Ishikawa (cell line): ENCODE results near the gene ARHGAP26.

Experiments
- CEBPB ChIP-seq: IDR thresholded peaks from 2 replicates; pipeline ENCODE4 v1.6.1; 2012
- CREB1 ChIP-seq: IDR thresholded peaks from 2 replicates; pipeline ENCODE4 v1.6.1; 2012; ENCODE audit warnings: low read depth
- EGR1 ChIP-seq: IDR thresholded peaks from 2 replicates; pipeline ENCODE4 v1.6.1; 2012
- EP300 ChIP-seq: IDR thresholded peaks from 2 replicates; pipeline ENCODE4 v1.6.1; 2012; ENCODE audit warnings: borderline replicate concordance
- FOXM1 ChIP-seq: IDR thresholded peaks from 2 replicates; pipeline ENCODE4 v1.6.1; 2012; ENCODE audit warnings: low read depth, borderline replicate concordance
- NFIC ChIP-seq: IDR thresholded peaks from 2 replicates; pipeline ENCODE4 v1.6.1; 2012
- RAD21 ChIP-seq: IDR thresholded peaks from 2 replicates; pipeline ENCODE4 v1.6.1; 2012; ENCODE audit warnings: low read depth
- TAF1 ChIP-seq: IDR thresholded peaks from 2 replicates; pipeline ENCODE4 v1.6.1; 2012; ENCODE audit warnings: low read depth, mild to moderate bottlenecking
- TCF12 ChIP-seq: IDR thresholded peaks from 2 replicates; pipeline ENCODE4 v1.6.1; 2012; ENCODE audit warnings: low read depth
- YY1 ChIP-seq: IDR thresholded peaks from 2 replicates; pipeline ENCODE4 v1.6.1; 2012; ENCODE audit warnings: low read depth
- ZBTB7A ChIP-seq: IDR thresholded peaks from 2 replicates; pipeline ENCODE4 v1.6.1; 2012; ENCODE audit warnings: low read depth
- TF ChIP-seq, protein P1 (sequence below): IDR thresholded peaks from 2 replicates; pipeline ENCODE4 v1.6.1; 2012
- TF ChIP-seq, protein P2 (sequence below): IDR thresholded peaks from 2 replicates; pipeline ENCODE4 v1.6.1; 2012; ENCODE audit warnings: low read depth, mild to moderate bottlenecking
- TF ChIP-seq, protein P3 (sequence below): IDR thresholded peaks from 2 replicates; pipeline ENCODE4 v1.6.1; 2012

DNA sequence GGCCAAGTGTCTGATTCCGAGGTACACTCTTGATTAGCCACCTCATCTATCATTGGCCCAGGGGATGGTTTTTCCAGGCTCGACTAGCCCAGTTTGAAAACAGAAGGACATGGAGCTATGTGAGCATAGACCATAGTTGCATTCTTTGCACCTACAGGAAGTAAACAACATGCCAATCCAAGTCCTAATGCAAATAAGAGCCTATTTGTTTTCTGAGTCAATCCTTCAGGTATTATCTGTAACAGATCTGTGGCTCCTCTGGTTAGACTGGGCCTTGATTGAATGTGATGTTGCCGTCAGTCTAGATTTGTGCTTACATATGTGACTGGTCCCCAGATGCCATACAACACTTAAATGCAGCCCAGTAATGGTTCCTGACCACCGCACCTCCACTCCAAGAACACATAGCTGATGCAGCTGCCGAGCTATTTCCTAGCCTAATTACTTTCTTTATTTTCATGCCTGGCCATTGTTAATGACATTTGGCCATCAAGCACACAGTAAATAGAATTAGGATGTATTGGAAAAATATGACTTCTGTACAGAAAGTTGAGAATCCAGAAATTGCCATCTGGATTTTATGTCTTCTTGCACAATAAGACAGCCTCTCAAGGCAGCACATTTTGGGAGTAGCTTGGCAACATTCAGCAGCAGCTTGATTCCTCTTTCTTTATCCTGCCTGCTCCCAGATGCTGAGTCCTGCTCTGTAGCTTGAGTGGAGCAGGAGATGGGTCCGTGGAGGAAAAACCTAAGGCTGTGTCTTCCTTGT, 29.5 kb upstream of the ARHGAP26 start:
- TF ChIP-seq RAD21: no peak
- TF ChIP-seq TAF1: no peak
- no peak for TF ChIP-seq EP300
- no peak for TF ChIP-seq FOXM1
- TF ChIP-seq, protein P1, sequence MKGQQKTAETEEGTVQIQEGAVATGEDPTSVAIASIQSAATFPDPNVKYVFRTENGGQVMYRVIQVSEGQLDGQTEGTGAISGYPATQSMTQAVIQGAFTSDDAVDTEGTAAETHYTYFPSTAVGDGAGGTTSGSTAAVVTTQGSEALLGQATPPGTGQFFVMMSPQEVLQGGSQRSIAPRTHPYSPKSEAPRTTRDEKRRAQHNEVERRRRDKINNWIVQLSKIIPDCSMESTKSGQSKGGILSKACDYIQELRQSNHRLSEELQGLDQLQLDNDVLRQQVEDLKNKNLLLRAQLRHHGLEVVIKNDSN: no peak
- no peak for TF ChIP-seq CEBPB
- TF ChIP-seq, protein P2, sequence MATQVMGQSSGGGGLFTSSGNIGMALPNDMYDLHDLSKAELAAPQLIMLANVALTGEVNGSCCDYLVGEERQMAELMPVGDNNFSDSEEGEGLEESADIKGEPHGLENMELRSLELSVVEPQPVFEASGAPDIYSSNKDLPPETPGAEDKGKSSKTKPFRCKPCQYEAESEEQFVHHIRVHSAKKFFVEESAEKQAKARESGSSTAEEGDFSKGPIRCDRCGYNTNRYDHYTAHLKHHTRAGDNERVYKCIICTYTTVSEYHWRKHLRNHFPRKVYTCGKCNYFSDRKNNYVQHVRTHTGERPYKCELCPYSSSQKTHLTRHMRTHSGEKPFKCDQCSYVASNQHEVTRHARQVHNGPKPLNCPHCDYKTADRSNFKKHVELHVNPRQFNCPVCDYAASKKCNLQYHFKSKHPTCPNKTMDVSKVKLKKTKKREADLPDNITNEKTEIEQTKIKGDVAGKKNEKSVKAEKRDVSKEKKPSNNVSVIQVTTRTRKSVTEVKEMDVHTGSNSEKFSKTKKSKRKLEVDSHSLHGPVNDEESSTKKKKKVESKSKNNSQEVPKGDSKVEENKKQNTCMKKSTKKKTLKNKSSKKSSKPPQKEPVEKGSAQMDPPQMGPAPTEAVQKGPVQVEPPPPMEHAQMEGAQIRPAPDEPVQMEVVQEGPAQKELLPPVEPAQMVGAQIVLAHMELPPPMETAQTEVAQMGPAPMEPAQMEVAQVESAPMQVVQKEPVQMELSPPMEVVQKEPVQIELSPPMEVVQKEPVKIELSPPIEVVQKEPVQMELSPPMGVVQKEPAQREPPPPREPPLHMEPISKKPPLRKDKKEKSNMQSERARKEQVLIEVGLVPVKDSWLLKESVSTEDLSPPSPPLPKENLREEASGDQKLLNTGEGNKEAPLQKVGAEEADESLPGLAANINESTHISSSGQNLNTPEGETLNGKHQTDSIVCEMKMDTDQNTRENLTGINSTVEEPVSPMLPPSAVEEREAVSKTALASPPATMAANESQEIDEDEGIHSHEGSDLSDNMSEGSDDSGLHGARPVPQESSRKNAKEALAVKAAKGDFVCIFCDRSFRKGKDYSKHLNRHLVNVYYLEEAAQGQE: no peak
- TF ChIP-seq NFIC: no peak
- TF ChIP-seq, protein P3, sequence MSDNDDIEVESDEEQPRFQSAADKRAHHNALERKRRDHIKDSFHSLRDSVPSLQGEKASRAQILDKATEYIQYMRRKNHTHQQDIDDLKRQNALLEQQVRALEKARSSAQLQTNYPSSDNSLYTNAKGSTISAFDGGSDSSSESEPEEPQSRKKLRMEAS: no peak
- no peak for TF ChIP-seq CREB1
- no peak for TF ChIP-seq YY1
- TF ChIP-seq EGR1: no peak
- TF ChIP-seq ZBTB7A: no peak
- TF ChIP-seq TCF12: no peak
